Breast epithelium (tissue), 4 donors: Measurements from ENCODE around the gene ENG. TPM values are rescaled to one million over a fixed set of nuclear protein-coding genes. Genes with fewer than 3 reads are reported as not detected.

Experiments
- DNase-seq, 2 donors: peaks; one replicate each; pipeline ENCODE4 v3.0.0-alpha.2; 2019; ENCODE audit warnings: low spot score in 2 of 2
- H3K27ac ChIP-seq, 2 donors: fragments of 200-600 bp; sonication (generic) in 1 of 2; one replicate each; pipeline ENCODE4 v1.5.1; 2016 to 2019; ENCODE audit warnings: mild to moderate bottlenecking in 1 of 2
- H3K27me3 ChIP-seq, 2 donors: fragments of 200-600 bp; sonication (generic) in 1 of 2; one replicate each; pipeline versions ENCODE4 v1.5.1 to v1.6.0; 2017 to 2019; ENCODE audit warnings: control low read depth in 1 of 2, mild to moderate bottlenecking in 1 of 2
- H3K36me3 ChIP-seq: fragments of 200-600 bp; one replicate; pipeline ENCODE4 v1.5.1; 2019
- H3K4me1 ChIP-seq, 2 donors: fragments of 200-600 bp; sonication (generic); one replicate each; pipeline ENCODE4 v1.5.1; 2016 to 2019; ENCODE audit warnings: control low read depth in 1 of 2
- H3K4me3 ChIP-seq, 3 donors: fragments of 200-600 bp; sonication (generic); 1 replicate in 2 of 3; 2 replicates in 1 of 3; pipeline ENCODE4 v1.5.1; 2016 to 2019; ENCODE audit warnings: mild to moderate bottlenecking in 3 of 3, moderate library complexity in 2 of 3
- H3K9me3 ChIP-seq, 2 donors: fragments of 200-600 bp; sonication (generic) in 1 of 2; one replicate each; pipeline ENCODE4 v1.5.1; 2016 to 2019; ENCODE audit warnings: control low read depth in 1 of 2
- CTCF ChIP-seq, 3 donors: fragments of 450-650 bp; IDR thresholded peaks; one replicate each; pipeline ENCODE4 v1.5.1; 2016 to 2017; ENCODE audit warnings: antibody characterized with exemption in 3 of 3, mild to moderate bottlenecking in 3 of 3, moderate library complexity in 3 of 3
- POLR2A ChIP-seq: fragments of 450-650 bp; IDR thresholded peaks from one replicate; pipeline ENCODE4 v1.6.1; 2016; ENCODE audit warnings: antibody characterized with exemption, mild to moderate bottlenecking, moderate library complexity
- POLR2AphosphoS5 ChIP-seq, 3 donors: sonication (generic); formaldehyde crosslinking; IDR thresholded peaks; one replicate each; pipeline ENCODE4 v1.6.1; 2017; ENCODE audit warnings: antibody characterized with exemption in 3 of 3
- intact Hi-C: fragments of 100-400 bp; cut with DNase I; formaldehyde crosslinking; loops from one replicate; pipeline ENCODE4 v1.15.1; 2023; ENCODE audit warnings: low total_unique reads
- total RNA-seq, 3 donors: library from RNA; depleted of rRNA; stranded (reverse); fragments of >200 nt; gene quantifications; one replicate each; pipeline ENCODE4 v1.1.0, GENCODE V29; 2016

The ENG gene
- total RNA-seq, 3 donors from 2014 or later, result 21.5 to 50.8 (median 30.9) TPM

GRCh38 chr9:127878001-127878651 lies 23.7 kb upstream of the ENG start:
- peaks cover 9 to 24% of the 10 kb centered on the region in 2 donors for H3K4me1 ChIP-seq
- H3K36me3 ChIP-seq, result no peaks in the 10 kb centered on the region
- no peak for DNase-seq
- H3K9me3 ChIP-seq, result no peaks in the 10 kb centered on the region
- intact Hi-C loops, result loop anchor here (10.0 kb wide), 1 partner anchor 93 kb away; the partner anchor contains the start of gene CDK9
- H3K27me3 ChIP-seq, result no peaks in the 10 kb centered on the region
- peak overlapping the region; percentile 54 to 93 (median 70) for H3K4me3 ChIP-seq
- peak overlapping the region; percentile 71 to 87 for H3K27ac ChIP-seq
- TF ChIP-seq POLR2AphosphoS5 (IDR thresholded peaks at IDR 0.05), result no peak
- no peak for TF ChIP-seq CTCF (IDR thresholded peaks at IDR 0.05)
- no peak for TF ChIP-seq POLR2A

GRCh38 chr9:127877566-127877998 lies 23.1 kb upstream of the ENG start, which contains the start of gene AK1:
TSS of gene AK1 (minus strand) at chr9:127877675. CDS start at chr9:127874617, 3,058 bp downstream.
- Histone ChIP-seq H3K9me3 (no peaks in the 10 kb centered on the region), H3K4me1 (peaks cover 9 to 24% of the 10 kb centered on the region in 2 donors), H3K27ac (peak within 1 kb of the TSS; percentile 71 to 87), H3K27me3 (no peaks in the 10 kb centered on the region), H3K36me3 (no peaks in the 10 kb centered on the region), H3K4me3 (peak within 1 kb of the TSS; percentile 54 to 93 (median 70))
- peak; percentile 64 to 82 for DNase-seq
- no peak for TF ChIP-seq CTCF (IDR thresholded peaks at IDR 0.05)
- TF ChIP-seq POLR2A, result no peak
- TF ChIP-seq POLR2AphosphoS5 (IDR thresholded peaks at IDR 0.05), result peak in 1 of 3 donors; percentile 13
- intact Hi-C loops, result loop anchor here (10.0 kb wide), 1 partner anchor 93 kb away; the partner anchor contains the start of gene CDK9

DNA sequence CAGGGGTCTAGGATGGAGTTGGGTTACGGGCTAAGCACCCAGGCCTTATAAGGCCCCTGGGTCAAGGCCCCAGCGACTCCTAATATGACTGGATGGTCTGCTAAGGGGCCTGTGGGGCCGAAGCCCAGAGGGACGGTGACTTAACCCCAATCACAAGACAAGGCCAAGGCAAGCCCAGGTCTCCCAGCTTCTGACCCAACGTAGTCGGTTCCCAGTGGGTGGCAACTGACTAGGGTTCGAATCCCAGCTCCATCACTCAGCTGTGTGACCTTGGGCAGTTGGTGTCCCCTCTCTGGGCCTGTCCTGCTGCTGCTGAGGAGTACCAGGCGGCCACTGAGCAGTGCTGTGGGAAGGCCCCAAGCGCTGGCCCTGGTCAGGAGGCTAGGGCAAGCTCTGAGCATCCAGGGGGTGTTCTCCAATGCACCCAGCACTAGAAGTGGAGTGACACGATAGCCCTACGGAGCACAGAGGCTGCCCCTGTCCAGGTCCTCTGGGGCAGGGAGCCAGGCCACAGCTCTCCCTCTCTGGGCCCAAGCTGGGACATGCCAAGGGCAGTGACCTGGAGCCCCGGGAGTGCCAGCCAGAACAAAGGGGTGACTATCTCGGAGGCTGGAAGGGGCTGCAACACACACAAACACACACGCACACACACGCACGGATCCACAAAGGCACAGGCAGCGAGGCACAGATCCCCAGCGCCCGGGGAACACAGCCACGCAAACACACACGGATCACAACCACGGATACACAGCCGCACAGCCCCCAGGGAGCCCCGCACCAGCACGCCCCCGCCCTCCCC lies 22.5 kb upstream of the ENG start:
- H3K27me3 ChIP-seq, result no peaks in the 10 kb centered on the region
- intact Hi-C loops, result loop anchor here (10.0 kb wide), 1 partner anchor 92 kb away; the partner anchor contains the start of gene CDK9
- TF ChIP-seq POLR2AphosphoS5 (IDR thresholded peaks at IDR 0.05) (no peak), CTCF (IDR thresholded peaks at IDR 0.05) (no peak), POLR2A (no peak)
- H3K36me3 ChIP-seq, result no peaks in the 10 kb centered on the region
- H3K4me1 ChIP-seq, result peaks cover 9 to 24% of the 10 kb centered on the region in 2 donors
- peak overlapping the region; percentile 54 to 93 (median 70) for H3K4me3 ChIP-seq
- H3K9me3 ChIP-seq, result no peaks in the 10 kb centered on the region
- peak overlapping the region; percentile 71 to 87 for H3K27ac ChIP-seq
- no peak for DNase-seq

DNA sequence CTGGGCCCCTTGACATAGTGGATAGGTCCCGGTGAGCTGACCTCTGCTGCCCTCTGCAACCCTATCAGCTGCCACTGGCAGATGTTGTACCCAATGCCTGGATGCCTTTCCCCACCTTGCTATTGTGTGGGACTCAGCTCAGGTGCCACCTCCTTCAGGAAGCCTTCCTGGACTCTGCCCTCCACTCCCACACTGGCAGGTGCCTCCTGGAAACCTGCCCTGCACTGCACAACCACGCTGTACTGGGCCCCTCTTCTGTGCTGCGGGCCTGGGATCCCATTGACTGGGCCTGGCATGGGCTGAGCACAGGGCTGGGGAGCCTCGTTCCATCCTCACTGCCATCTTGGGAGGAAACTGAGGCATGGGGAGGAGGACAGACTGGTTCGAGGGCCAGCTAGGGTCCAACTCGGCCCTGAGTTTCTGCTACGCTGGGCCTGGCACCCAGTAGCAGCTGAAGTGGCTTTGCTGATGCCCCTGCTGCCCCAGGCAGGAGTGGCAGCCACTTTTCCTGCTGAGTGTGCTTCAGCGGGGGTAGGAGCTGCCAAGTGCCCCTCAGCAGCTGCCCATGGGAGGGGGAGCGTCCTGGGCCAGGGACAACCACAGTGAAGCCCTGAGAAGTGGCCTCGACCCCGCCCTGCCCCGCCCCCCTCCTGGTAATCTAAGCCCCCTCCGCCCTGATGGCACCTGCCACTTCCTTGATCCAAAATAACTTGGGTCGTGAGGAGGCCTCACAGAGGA lies 21.7 kb upstream of the ENG start:
- H3K9me3 ChIP-seq, result no peaks in the 10 kb centered on the region
- no peaks in the 10 kb centered on the region for H3K36me3 ChIP-seq
- TF ChIP-seq POLR2A (no peak), POLR2AphosphoS5 (IDR thresholded peaks at IDR 0.05) (no peak), CTCF (IDR thresholded peaks at IDR 0.05) (no peak)
- H3K27ac ChIP-seq, result peak overlapping the region; percentile 30 to 71
- peaks cover 9 to 24% of the 10 kb centered on the region in 2 donors for H3K4me1 ChIP-seq
- intact Hi-C loops, result loop anchor here (10.0 kb wide), 1 partner anchor 91 kb away; the partner anchor contains the start of gene CDK9
- no peaks in the 10 kb centered on the region for H3K27me3 ChIP-seq
- peak overlapping the region in 1 of 3 donors; percentile 93 for H3K4me3 ChIP-seq
- DNase-seq, result no peak
